HepG2 (cell line): ENCODE data around the gene DAGLB. TPM values are rescaled to one million over a fixed set of nuclear protein-coding genes. Genes with fewer than 3 reads are reported as not detected.

Experiments used
- ADNP ChIP-seq: sonication (generic); formaldehyde crosslinking; IDR thresholded peaks from 2 replicates; pipeline ENCODE4 v1.4.0; 2020; ENCODE audit warnings: missing genetic modification reagents
- BHLHE40 ChIP-seq: IDR thresholded peaks from 2 replicates; pipeline ENCODE4 v1.6.1; 2011; ENCODE audit warnings: low read length, improper control_type of control experiment
- ELF3 ChIP-seq: IDR thresholded peaks from 2 replicates; pipeline ENCODE4 v1.6.1; 2016; ENCODE audit warnings: missing genetic modification reagents, missing compliant biosample characterization
- GMEB2 ChIP-seq: IDR thresholded peaks from 2 replicates; pipeline ENCODE4 v1.6.1; 2016; ENCODE audit warnings: missing biosample characterization, missing genetic modification reagents, low read depth
- HNRNPLL ChIP-seq: fragments of 200-400 bp; formaldehyde crosslinking; IDR thresholded peaks from 2 replicates; pipeline ENCODE4 v1.6.1; 2017; ENCODE audit warnings: mild to moderate bottlenecking, low read depth, low read length; ENCODE audit not compliant: poor library complexity, severe bottlenecking
- HOXA3 ChIP-seq: sonication (generic); formaldehyde crosslinking; IDR thresholded peaks from 2 replicates; pipeline ENCODE4 v1.5.0; 2020; ENCODE audit warnings: missing genetic modification reagents
- IRF2 ChIP-seq: IDR thresholded peaks from 2 replicates; pipeline ENCODE4 v1.6.1; 2018; ENCODE audit warnings: missing genetic modification reagents, missing compliant biosample characterization
- KAT8 ChIP-seq: IDR thresholded peaks from 2 replicates; pipeline ENCODE4 v1.6.1; 2016; ENCODE audit warnings: missing genetic modification reagents, missing compliant biosample characterization
- MED13 ChIP-seq: sonication (generic); formaldehyde crosslinking; IDR thresholded peaks from 2 replicates; pipeline ENCODE4 v1.5.0; 2020; ENCODE audit warnings: missing genetic modification reagents
- MEIS1 ChIP-seq: sonication (generic); formaldehyde crosslinking; IDR thresholded peaks from 2 replicates; pipeline ENCODE4 v1.9.0; 2021; ENCODE audit warnings: mild to moderate bottlenecking, missing genetic modification reagents, moderate library complexity, borderline replicate concordance
- NCOA5 ChIP-seq: sonication (generic); formaldehyde crosslinking; IDR thresholded peaks from 2 replicates; pipeline ENCODE4 v1.4.0; 2020; ENCODE audit warnings: missing genetic modification reagents
- NCOR1 ChIP-seq: fragments of 200-600 bp; sonication (generic); IDR thresholded peaks from 2 replicates; pipeline ENCODE4 v1.7.0; 2017; ENCODE audit warnings: antibody characterized with exemption, low read length, borderline replicate concordance
- ONECUT2 ChIP-seq: sonication (generic); formaldehyde crosslinking; IDR thresholded peaks from 2 replicates; pipeline ENCODE4 v1.4.0; 2020; ENCODE audit warnings: missing genetic modification reagents
- RORA ChIP-seq: sonication (generic); formaldehyde crosslinking; IDR thresholded peaks from 2 replicates; pipeline ENCODE4 v1.5.0; 2020; ENCODE audit warnings: mild to moderate bottlenecking, missing genetic modification reagents, moderate library complexity
- SIN3A ChIP-seq: IDR thresholded peaks from 2 replicates; pipeline ENCODE4 v1.6.1; 2011; ENCODE audit warnings: low read depth, mild to moderate bottlenecking, control low read depth, low read length, borderline replicate concordance
- TP53 ChIP-seq: sonication (generic); formaldehyde crosslinking; conservative IDR thresholded peaks from 2 replicates; pipeline ENCODE4 v1.4.0; 2020; ENCODE audit warnings: missing genetic modification reagents
- YY1 ChIP-seq: IDR thresholded peaks from 2 replicates; pipeline ENCODE4 v1.6.1; 2011; ENCODE audit warnings: low read length, low read depth, moderate library complexity, mild to moderate bottlenecking; ENCODE audit not compliant: insufficient read depth, insufficient replicate concordance
- ZNF180 ChIP-seq: sonication (generic); formaldehyde crosslinking; IDR thresholded peaks from 2 replicates; pipeline ENCODE4 v1.4.0; 2020; ENCODE audit warnings: low read depth, missing genetic modification reagents, borderline replicate concordance
- ZNF343 ChIP-seq: sonication (generic); formaldehyde crosslinking; IDR thresholded peaks from 2 replicates; pipeline ENCODE4 v1.4.0; 2020; ENCODE audit warnings: mild to moderate bottlenecking, missing genetic modification reagents
- ZNF350 ChIP-seq: sonication (generic); formaldehyde crosslinking; IDR thresholded peaks from 2 replicates; pipeline ENCODE4 v1.4.0; 2020; ENCODE audit warnings: mild to moderate bottlenecking, low read depth, missing genetic modification reagents, borderline replicate concordance
- ZNF615 ChIP-seq: sonication (generic); formaldehyde crosslinking; IDR thresholded peaks from 2 replicates; pipeline ENCODE4 v1.5.0; 2020; ENCODE audit warnings: mild to moderate bottlenecking, missing genetic modification reagents, borderline replicate concordance
- ZSCAN29 ChIP-seq: sonication (generic); formaldehyde crosslinking; conservative IDR thresholded peaks from 2 replicates; pipeline ENCODE4 v1.4.0; 2020; ENCODE audit warnings: mild to moderate bottlenecking, missing genetic modification reagents
- polyA plus RNA-seq, 8 experiments: library from polyadenylated mRNA; depleted of rRNA in 3 of 8; stranded (reverse) in 7 of 8; unstranded in 1 of 8; fragments of >200 nt; fragmentation: Illumina TruSeq in 4 of 8; extraction: Trizol in 4 of 8; gene quantifications; 2 replicates each; pipeline versions ENCODE4 v1.2.1 to v1.2.3, GENCODE V29; 2011 to 2016; ENCODE audit warnings: low read depth in 4 of 8, missing spikeins in 1 of 8, mixed read lengths in 1 of 8; ENCODE audit not compliant: insufficient read depth in 1 of 8
- total RNA-seq, 5 experiments: library from RNA; depleted of rRNA; stranded (reverse); fragments of >200 nt; fragmentation: Illumina TruSeq; extraction: Trizol; gene quantifications; 2 replicates each; pipeline ENCODE4 v1.2.3, GENCODE V29; 2016; ENCODE audit warnings: low read depth in 1 of 5
- TF ChIP-seq, protein P1 (sequence below): sonication (generic); formaldehyde crosslinking; IDR thresholded peaks from one replicate; pipeline ENCODE4 v1.5.1; 2020; ENCODE audit warnings: mild to moderate bottlenecking, missing genetic modification reagents; ENCODE audit errors: not compliant biosample characterization

Gene DAGLB
- total and polyA plus RNA-seq, 2 of the 13 experiments (the other 11 are each of a cell fraction or from before 2014, with no cell fraction given), result 7.9 to 9.8 TPM

- TF ChIP-seq YY1 (no peak), ELF3 (CRISPR knock-in tag) (0 out of 2 replicates have a peak, but pooled peaks have one; percentile 36), GMEB2 (no peak), ZNF615 (no peak), ZNF343 (CRISPR knock-in tag) (no peak), HNRNPLL (no peak), SIN3A (no peak), HOXA3 (CRISPR knock-in tag) (peak; percentile 9; the same call in 1 of the 2 replicates), ZNF350 (no peak), MEIS1 (CRISPR knock-in tag) (no peak), KAT8 (CRISPR knock-in tag) (no peak), ZNF180 (no peak), ADNP (CRISPR knock-in tag) (no peak), TP53 (CRISPR knock-in tag) (no peak), NCOR1 (no peak), RORA (CRISPR knock-in tag) (no peak), MED13 (CRISPR knock-in tag) (no peak), ONECUT2 (CRISPR knock-in tag) (peak; percentile 51; the same call in 1 of the 2 replicates), IRF2 (CRISPR knock-in tag) (peak; percentile 50; the same call in 1 of the 2 replicates), NCOA5 (CRISPR knock-in tag) (no peak), BHLHE40 (no peak), ZSCAN29 (no peak)
- TF ChIP-seq, protein P1, sequence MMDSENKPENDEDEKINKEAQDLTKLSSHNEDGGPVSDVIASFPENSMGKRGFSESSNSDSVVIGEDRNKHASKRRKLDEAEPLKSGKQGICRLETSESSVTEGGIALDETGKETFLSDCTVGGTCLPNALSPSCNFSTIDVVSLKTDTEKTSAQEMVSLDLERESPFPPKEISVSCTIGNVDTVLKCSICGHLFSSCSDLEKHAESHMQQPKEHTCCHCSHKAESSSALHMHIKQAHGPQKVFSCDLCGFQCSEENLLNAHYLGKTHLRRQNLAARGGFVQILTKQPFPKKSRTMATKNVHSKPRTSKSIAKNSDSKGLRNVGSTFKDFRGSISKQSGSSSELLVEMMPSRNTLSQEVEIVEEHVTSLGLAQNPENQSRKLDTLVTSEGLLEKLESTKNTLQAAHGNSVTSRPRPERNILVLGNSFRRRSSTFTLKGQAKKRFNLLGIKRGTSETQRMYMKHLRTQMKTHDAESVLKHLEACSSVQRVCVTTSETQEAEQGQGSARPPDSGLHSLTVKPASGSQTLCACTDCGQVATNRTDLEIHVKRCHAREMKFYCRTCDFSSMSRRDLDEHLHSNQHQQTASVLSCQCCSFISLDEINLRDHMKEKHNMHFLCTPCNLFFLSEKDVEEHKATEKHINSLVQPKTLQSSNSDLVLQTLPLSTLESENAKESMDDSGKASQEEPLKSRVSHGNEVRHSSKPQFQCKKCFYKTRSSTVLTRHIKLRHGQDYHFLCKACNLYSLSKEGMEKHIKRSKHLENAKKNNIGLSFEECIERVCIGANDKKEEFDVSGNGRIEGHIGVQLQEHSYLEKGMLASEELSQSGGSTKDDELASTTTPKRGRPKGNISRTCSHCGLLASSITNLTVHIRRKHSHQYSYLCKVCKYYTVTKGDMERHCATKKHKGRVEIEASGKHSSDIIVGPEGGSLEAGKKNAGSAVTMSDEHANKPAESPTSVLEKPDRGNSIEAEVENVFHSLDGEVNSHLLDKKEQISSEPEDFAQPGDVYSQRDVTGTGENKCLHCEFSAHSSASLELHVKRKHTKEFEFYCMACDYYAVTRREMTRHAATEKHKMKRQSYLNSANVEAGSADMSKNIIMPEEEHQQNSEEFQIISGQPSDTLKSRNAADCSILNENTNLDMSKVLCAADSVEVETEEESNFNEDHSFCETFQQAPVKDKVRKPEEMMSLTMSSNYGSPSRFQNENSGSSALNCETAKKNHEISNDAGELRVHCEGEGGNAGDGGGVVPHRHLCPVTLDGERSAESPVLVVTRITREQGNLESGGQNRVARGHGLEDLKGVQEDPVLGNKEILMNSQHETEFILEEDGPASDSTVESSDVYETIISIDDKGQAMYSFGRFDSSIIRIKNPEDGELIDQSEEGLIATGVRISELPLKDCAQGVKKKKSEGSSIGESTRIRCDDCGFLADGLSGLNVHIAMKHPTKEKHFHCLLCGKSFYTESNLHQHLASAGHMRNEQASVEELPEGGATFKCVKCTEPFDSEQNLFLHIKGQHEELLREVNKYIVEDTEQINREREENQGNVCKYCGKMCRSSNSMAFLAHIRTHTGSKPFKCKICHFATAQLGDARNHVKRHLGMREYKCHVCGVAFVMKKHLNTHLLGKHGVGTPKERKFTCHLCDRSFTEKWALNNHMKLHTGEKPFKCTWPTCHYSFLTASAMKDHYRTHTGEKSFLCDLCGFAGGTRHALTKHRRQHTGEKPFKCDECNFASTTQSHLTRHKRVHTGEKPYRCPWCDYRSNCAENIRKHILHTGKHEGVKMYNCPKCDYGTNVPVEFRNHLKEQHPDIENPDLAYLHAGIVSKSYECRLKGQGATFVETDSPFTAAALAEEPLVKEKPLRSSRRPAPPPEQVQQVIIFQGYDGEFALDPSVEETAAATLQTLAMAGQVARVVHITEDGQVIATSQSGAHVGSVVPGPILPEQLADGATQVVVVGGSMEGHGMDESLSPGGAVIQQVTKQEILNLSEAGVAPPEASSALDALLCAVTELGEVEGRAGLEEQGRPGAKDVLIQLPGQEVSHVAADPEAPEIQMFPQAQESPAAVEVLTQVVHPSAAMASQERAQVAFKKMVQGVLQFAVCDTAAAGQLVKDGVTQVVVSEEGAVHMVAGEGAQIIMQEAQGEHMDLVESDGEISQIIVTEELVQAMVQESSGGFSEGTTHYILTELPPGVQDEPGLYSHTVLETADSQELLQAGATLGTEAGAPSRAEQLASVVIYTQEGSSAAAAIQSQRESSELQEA (CRISPR knock-in tag), result no peak
Measured at GRCh38 chr7:6376820-6377219, 70.9 kb downstream of the DAGLB start (continued).
